NCI-H510A (cell line): ENCODE measurements around the gene NUDT21.
A peak's percentile ranks its signal among the peaks of the same experiment; 100 is the strongest.
"Not testable (repeated sequence)": the region's sequence is repeated elsewhere in the genome, so short reads cannot be mapped to it uniquely, and the experiment has no call there.

Experiments
- DNase-seq: peaks from one replicate; lab custom pipeline; 2025; lab: John Stamatoyannopoulos, UW

NUDT21 gene

DNA sequence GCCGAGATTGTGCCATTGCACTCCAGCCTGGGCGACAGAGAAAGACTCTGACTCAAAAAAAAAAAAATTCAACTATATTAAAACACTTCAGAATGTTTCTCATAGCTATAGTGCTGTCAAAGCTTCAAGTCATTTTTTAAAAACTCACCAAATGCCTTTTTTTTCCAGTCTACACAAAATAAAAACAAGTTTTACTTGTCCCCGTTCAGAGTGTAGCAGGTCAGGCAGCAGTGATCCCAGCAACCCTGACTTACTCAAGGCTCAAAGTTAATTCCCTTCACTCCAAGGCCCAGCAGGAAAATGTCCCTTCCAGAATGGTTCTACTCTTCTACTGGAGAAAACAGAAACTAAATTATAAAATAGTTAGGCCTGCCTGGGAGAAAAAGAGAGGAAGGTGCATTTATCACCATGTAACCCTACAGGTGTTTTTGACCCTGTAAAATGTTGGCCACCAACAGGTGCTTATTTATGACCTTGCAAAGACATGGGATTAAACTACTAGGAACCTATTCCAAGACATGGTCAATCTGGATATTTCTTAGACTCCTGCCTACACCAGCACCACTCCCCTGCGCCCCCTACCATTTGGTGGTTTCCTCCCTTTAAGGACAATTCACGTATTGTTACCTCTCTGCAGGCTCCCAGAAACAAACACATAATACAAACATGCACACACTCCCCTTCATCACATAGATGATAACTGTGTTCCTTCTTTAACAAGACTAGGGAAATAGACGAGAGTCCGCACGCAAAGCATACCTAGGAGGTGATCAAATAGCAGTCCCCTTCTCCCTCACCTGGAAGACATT, 31.2 kb downstream of the NUDT21 start:
- no peak for DNase-seq

DNA sequence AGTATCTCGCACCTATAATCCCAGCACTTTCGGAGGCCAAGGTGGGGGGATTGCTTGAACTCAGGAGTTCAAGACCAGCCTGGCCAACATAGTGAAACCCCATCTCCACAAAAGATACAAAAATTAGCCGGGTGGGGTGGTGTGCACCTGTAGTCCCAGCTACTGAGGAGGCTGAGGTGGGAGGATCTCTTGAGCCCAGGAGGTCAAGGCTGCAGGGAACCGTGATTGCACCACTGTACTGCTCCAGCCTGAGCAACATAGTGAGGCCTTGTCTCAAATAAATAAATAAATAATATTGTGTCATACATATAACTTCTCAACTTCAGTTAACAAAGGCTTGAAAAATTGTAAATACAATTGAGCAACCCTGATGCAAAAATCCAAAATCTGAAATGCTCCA, 34.0 kb downstream of the NUDT21 start:
- no peak for DNase-seq

GRCh38 chr16:56415875-56416274, 35.3 kb downstream of the NUDT21 start:
- no peak for DNase-seq

DNA sequence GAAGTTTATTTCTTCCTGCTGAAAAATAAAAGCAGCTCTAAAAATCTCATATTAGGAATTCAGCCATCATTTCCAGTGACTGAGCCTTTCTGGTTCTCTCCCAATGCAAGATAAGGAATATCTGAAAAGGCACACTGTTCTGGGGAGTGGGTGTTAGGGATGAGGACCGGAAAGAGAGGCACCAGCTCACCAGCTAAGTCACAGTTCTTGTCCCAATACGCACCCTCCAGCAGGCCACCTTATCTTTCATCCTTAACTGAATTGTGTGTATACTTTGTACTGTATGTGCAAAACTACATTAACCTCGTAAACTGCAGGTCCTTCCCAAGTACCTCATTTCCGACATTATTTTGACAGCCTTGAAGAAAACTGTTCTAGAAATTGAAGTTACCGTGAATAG, 36.8 kb downstream of the NUDT21 start:
- DNase-seq = no peak

DNA sequence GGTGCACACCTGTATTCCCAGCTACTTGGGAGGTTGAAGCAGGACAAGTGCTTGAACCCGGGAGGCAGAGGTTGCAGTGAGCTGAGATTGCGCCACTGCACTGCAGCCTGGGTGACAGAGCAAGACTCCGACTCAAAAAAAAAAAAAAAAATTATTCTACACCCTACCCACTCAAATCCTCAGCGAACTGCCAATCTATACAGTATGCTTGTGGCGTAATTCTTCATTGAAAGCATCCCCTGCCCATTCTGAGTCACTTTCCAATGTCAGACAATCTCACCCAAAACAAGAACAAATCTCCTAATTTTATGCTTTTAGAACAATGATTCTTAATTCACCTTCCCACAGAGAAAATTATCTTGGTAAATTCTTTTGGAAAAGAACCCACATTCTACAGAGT, 37.8 kb downstream of the NUDT21 start:
- no peak for DNase-seq

- DNase-seq = no peak
Observed at GRCh38 chr16:56411624-56412023, 39.5 kb downstream of the NUDT21 start.

DNA sequence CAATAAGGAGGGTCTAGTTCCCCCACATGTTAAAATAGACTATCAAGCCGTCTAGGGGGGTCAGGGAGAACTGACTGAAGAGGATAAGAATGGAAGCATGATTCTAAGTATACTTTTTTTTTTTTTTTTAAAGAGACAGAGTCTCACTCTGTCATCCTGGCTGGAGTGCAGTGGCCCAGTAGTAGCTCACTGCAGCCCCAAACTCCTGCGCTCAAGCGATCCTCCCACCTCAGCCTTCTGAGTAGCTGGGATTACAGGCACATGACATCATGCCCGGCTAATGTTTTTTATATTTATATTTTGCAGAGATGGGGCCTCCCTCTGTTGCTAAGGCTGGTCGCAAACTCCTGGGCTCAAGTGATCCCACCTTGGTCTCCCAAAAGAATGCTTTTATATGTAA, 40.0 kb downstream of the NUDT21 start:
- no peak for DNase-seq

GRCh38 chr16:56409195-56409594, 41.9 kb downstream of the NUDT21 start:
- DNase-seq = no peak

- DNase-seq = no peak
Observed at GRCh38 chr16:56408379-56409098, 42.6 kb downstream of the NUDT21 start.

DNA sequence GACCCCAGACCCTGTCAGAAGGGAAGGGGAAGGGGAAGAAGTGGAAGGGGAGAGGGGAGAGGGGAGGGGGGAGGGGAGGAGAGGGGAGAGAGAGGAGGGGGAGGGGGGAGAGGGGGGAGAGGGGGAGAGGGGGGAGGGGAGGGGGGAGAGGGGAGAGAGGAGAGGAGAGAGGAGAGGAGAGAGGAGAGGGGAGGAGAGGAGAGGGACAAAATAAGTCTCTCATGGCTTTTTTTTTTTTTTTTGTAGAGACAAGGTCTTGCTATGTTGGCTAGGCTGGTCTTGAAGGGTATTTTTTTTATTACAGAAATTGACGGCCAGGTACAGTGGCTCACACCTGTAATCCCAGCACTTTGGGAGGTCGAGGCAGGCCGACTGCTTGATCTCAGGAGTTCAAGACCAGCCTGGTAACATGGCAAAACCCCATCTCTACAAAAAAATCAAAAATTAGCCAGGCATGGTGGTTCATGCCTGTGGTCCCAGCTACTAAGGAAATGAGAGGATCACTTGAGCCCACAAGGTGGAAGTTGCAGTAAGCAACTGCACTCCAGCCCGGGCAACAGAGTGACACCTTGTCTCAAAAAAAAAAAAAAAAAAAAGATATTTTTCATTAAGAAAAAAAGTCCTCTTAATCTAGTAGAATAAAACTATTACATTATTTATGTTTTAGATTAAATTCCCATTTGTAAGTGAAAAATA, 45.0 kb downstream of the NUDT21 start:
- DNase-seq = no peak

GRCh38 chr16:56401482-56401881, 49.6 kb downstream of the NUDT21 start:
- DNase-seq = peak; percentile 68

DNA sequence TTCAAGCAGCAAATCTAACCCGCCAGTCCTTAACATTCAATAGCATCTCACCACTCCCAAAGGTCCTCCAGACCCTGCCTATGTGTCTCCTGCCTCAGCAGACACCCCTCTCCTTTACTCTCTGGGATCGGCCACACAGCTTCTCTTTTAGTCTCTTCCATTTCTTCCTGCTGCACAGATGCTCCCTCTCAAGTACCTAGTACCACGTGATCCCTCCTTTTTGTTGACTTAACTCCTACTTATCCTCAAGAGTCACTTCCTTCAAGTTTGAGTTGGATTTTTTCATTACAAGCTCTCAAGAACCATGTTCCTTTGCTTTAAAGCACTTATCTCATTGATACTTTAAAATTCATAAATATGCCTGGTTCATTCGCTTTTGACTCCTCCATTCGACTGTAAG, 50.7 kb downstream of the NUDT21 start:
- DNase-seq = no peak

- DNase-seq = no peak
Observed at GRCh38 chr16:56399486-56399885, 51.6 kb downstream of the NUDT21 start.

DNA sequence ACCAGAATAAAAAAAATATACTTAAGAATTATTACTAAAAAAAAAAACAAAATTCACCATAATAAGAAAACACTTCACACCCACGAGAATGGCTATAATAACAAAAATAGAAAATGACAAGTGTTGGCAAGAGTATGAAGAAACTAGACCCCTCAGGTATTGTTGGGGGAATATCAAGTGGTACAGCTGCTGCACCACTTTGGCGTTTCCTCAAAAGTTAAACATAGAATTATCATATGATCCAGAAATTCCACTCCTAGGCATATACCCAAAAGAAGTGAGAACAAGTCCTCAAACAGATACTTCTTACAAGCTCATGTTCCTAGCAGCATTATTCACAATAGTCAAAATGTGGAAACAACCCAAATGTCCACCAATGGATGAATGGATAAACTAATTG, 52.1 kb downstream of the NUDT21 start:
- no peak for DNase-seq

- DNase-seq = not testable (repeated sequence)
Observed at GRCh38 chr16:56396724-56397123, 54.4 kb downstream of the NUDT21 start.

DNA sequence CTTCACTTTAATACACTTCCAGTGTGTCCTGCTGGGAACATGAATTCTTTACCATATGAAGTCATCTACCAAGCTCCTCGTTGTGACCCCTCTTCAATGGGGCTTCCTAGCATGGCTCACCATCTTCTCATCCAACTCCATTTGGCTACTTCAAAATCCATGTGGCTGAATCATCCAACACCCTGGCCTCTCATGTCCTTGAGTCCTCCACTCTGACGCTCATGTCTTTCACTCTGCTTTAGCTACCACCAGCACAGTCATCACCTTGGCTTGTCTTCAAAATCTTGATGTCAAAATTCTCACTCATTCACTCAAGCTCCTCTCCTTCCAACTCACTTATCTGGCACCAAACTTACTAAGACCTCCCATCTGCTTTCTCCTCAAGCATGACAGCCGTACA, 61.6 kb downstream of the NUDT21 start:
- no peak for DNase-seq

DNA sequence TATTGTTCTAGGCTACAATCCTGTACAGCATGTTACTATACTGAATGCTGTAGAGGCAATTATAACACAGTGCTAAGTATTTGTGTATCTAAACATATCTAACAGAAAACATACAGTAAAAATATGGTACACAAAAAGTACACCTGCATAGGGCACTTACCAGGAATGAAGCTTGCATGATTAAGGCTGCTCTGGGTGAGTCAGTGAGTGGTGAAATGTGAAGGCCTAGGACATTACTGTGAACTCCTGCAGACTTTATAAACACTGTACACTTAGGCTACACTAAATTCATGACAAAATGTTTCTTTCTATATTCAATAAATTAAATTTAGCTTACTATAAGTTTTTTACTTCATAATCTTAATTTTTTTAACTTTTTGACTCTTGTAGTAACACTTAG, 62.9 kb downstream of the NUDT21 start:
- no peak for DNase-seq

DNA sequence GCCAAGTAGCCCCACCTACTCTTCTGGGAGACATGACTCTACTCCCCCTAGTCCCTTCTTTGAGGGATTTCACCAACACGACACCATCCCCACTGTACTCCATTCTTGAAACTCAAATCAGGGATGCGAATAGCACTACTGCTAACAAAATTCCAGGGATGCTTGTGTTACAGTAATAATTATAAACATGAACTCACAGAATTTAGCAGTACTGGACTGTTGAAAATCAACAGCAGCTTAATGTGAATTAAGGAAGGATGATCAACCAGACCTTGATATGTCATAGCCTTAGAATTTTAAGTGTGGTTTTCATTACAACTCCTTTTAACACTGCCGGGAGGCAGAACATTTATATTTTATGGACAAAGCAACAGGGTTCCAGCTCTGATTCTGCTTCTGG, 63.7 kb downstream of the NUDT21 start:
- DNase-seq = no peak

GRCh38 chr16:56384074-56384721, 66.9 kb downstream of the NUDT21 start:
- DNase-seq = no peak

- no peak for DNase-seq
Observed at GRCh38 chr16:56382901-56383355, 68.2 kb downstream of the NUDT21 start.

- no peak for DNase-seq
Observed at GRCh38 chr16:56382459-56382858, 68.7 kb downstream of the NUDT21 start.

DNA sequence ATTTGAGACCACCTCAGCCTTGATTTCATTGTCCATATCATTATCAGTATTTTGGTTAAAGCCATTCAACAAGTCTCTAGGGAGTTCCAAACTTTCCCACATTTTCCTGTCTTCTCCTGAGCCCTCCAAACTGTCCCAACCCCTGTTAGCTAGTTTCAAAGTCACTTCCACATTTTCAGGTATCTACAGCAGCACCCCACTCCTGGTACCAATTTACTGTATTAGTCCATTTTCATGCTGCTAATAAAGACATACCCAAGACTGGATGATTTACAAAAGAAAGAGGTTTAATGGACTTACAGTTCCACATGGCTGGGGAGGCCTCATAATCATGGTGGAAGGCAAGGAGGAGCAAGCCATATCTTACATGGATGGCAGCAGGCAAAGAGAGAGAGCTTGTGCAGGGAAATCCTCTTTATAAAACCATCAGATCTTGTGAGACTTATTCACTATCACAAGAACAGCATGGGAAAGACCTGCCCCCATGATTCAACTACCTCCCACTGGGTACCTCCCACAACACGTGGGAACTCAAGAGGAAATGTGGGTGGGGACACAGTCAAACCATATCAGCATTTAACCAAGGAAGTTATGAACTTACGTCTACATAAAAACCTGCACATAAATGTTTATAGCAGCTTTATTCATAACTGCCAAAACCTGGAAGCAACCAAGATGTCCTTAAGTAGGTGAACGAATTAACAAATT, 70.2 kb downstream of the NUDT21 start:
- not testable (repeated sequence) for DNase-seq
